HepG2 (cell line): ENCODE measurements around the gene PSD4. TPM values are rescaled to one million over a fixed set of nuclear protein-coding genes. Genes with fewer than 3 reads are reported as not detected.

ENCODE experiments used
- ATAC-seq: fragments of 200-7000 bp; cut with Tn5 transposase; 3 replicates; pipeline ENCODE4 v1.9.1; 2020; ENCODE audit warnings: mild to moderate bottlenecking, moderate library complexity
- BruUV-seq: library from RNA; stranded (reverse); fragments of 400-500 nt; replicated peaks from 2 replicates; lab custom pipeline; 2021; lab: Mats Ljungman, UMichigan
- CTCF ChIA-PET: fragments of 300-600 bp; formaldehyde crosslinking; extraction: SDS; loops from one replicate; lab custom pipeline; 2021; ENCODE audit warnings: low total read pairs, inconsistent platforms, low intra/inter-chr PET ratio; lab: Yijun Ruan, JAX
- POLR2A ChIA-PET: fragments of 350-600 bp; sonication (Branson Sonifier 250); formaldehyde crosslinking; loops from one replicate; lab custom pipeline; 2020; ENCODE audit warnings: antibody characterized with exemption, inconsistent platforms; lab: Yijun Ruan, JAX
- DNase-seq: peaks from one replicate; pipeline ENCODE4 v3.0.0-alpha.2; 2015; ENCODE audit warnings: low spot score
- FAIRE-seq: peaks from 3 replicates; lab custom pipeline; 2011; peaks lifted over from hg19 to GRCh38; lab: Jason Lieb, UNC
- H2AFZ ChIP-seq: one replicate; pipeline ENCODE4 v1.6.1; 2011; ENCODE audit warnings: low read length, inconsistent platforms
- H3K27ac ChIP-seq: fragments of 300-600 bp; 3 replicates; pipeline ENCODE4 v1.8.0; 2011; ENCODE audit warnings: mixed run types, mild to moderate bottlenecking, mixed read lengths, low read length, inconsistent platforms; ENCODE audit not compliant: insufficient read depth; ENCODE audit errors: extremely low read length
- H3K27me3 ChIP-seq, 2 experiments: fragments of 200-600 bp in 1 of 2; 2 replicates in 1 of 2; 3 replicates in 1 of 2; pipeline versions ENCODE4 v1.6.0 to v1.8.0; 2011; ENCODE audit warnings: low read length in 2 of 2, mild to moderate bottlenecking in 2 of 2, moderate library complexity in 2 of 2, inconsistent platforms in 1 of 2; ENCODE audit not compliant: insufficient read depth in 2 of 2, control insufficient read depth in 1 of 2
- H3K36me3 ChIP-seq, 2 experiments: fragments of 200-600 bp in 1 of 2; replicated peaks in 1 of 2; 2 replicates in 1 of 2; 3 replicates in 1 of 2; pipeline versions ENCODE4 v1.5.1 to v1.8.0; 2011; ENCODE audit warnings: low read length in 2 of 2, inconsistent platforms in 1 of 2; ENCODE audit not compliant: insufficient read depth in 2 of 2, control insufficient read depth in 1 of 2
- H3K4me1 ChIP-seq: 2 replicates; pipeline ENCODE4 v1.5.1; 2012; ENCODE audit warnings: low read length, inconsistent platforms; ENCODE audit not compliant: insufficient read depth
- H3K4me2 ChIP-seq: 2 replicates; pipeline ENCODE4 v1.6.0; 2011; ENCODE audit warnings: low read depth, low read length, inconsistent platforms
- H3K4me3 ChIP-seq, 3 experiments: fragments of 200-600 bp in 1 of 3; sonication (generic), shearing (Covaris generic) in 1 of 3; replicated peaks in 1 of 3; 2 replicates each; pipeline ENCODE4 v1.5.1; 2011 to 2016; ENCODE audit warnings: low read length in 3 of 3, inconsistent platforms in 2 of 3, low read depth in 2 of 3, mild to moderate bottlenecking in 2 of 3, control low read depth in 1 of 3, mixed read lengths in 1 of 3; ENCODE audit not compliant: insufficient read depth in 1 of 3
- H3K79me2 ChIP-seq: one replicate; pipeline ENCODE4 v1.6.1; 2011; ENCODE audit warnings: low read length, inconsistent platforms; ENCODE audit not compliant: insufficient read depth
- H3K9ac ChIP-seq: 2 replicates; pipeline ENCODE4 v1.6.0; 2011; ENCODE audit warnings: mild to moderate bottlenecking, low read depth, low read length, inconsistent platforms; ENCODE audit not compliant: insufficient read depth
- H3K9me3 ChIP-seq: 2 replicates; pipeline ENCODE4 v1.5.1; 2012; ENCODE audit warnings: mild to moderate bottlenecking, low read length
- H4K20me1 ChIP-seq: 2 replicates; pipeline ENCODE4 v1.6.0; 2011; ENCODE audit warnings: inconsistent platforms, mild to moderate bottlenecking, low read length, moderate library complexity; ENCODE audit not compliant: insufficient read depth
- ATF7-NPFF ChIP-seq: sonication (generic); formaldehyde crosslinking; IDR thresholded peaks from 2 replicates; pipeline ENCODE4 v1.8.1; 2023; ENCODE audit warnings: mild to moderate bottlenecking, low read depth, missing genetic modification reagents, moderate library complexity
- FOXO4 ChIP-seq: sonication (generic); formaldehyde crosslinking; conservative IDR thresholded peaks from 2 replicates; pipeline ENCODE4 v1.8.1; 2023; ENCODE audit warnings: missing genetic modification reagents
- HBP1 ChIP-seq: IDR thresholded peaks from 2 replicates; pipeline ENCODE4 v1.6.1; 2016; ENCODE audit warnings: low read depth, control low read depth
- HNF4G ChIP-seq, 2 experiments: sonication (generic) in 1 of 2; formaldehyde crosslinking in 1 of 2; IDR thresholded peaks; 2 replicates each; pipeline versions ENCODE4 v1.4.0 to v1.6.1; 2011 to 2020; ENCODE audit warnings: borderline replicate concordance in 2 of 2, low read depth in 2 of 2, mild to moderate bottlenecking in 2 of 2, low read length in 1 of 2, missing genetic modification reagents in 1 of 2, moderate library complexity in 1 of 2
- MTA1 ChIP-seq: sonication (generic); formaldehyde crosslinking; IDR thresholded peaks from 2 replicates; pipeline ENCODE4 v1.4.0; 2020; ENCODE audit warnings: missing genetic modification reagents, mild to moderate bottlenecking, borderline replicate concordance
- SMYD3 ChIP-seq: sonication (generic); formaldehyde crosslinking; IDR thresholded peaks from 2 replicates; pipeline ENCODE4 v1.8.1; 2023; ENCODE audit warnings: mild to moderate bottlenecking, missing genetic modification reagents
- TCF12 ChIP-seq, 2 experiments: fragments of 450-650 bp in 1 of 2; sonication (generic) in 1 of 2; formaldehyde crosslinking in 1 of 2; IDR thresholded peaks; 2 replicates each; pipeline versions ENCODE4 v1.6.1 to v1.8.0; 2017 to 2022; ENCODE audit warnings: antibody characterized with exemption in 1 of 2, mild to moderate bottlenecking in 1 of 2, missing genetic modification reagents in 1 of 2, moderate library complexity in 1 of 2
- ZNF687 ChIP-seq: sonication (generic); formaldehyde crosslinking; IDR thresholded peaks from 2 replicates; pipeline ENCODE4 v1.5.1; 2020; ENCODE audit warnings: mild to moderate bottlenecking, missing genetic modification reagents, moderate library complexity
- ZNF790 ChIP-seq: sonication (generic); formaldehyde crosslinking; IDR thresholded peaks from 2 replicates; pipeline ENCODE4 v1.8.0; 2022; ENCODE audit warnings: missing genetic modification reagents, mild to moderate bottlenecking, borderline replicate concordance
- WGBS: methylation state at CpG from one replicate; pipeline ENCODE4 v1.1.6; 2017; ENCODE audit warnings: low lambda C conversion rate; 5-methylcytosine and 5-hydroxymethylcytosine counted together
- in situ Hi-C: cut with HindIII; loops from 2 replicates; pipeline ENCODE4 v1.10.0; 2017; ENCODE audit warnings: low pct_unique_long_range_greater_than_20kb; ENCODE audit not compliant: extremely low pct_ligation_motif_present
- intact Hi-C: fragments of 100-400 bp; cut with micrococcal nuclease; formaldehyde crosslinking; loops from one replicate; pipeline ENCODE4 v1.10.0; 2022; ENCODE audit not compliant: unreplicated experiment
- polyA plus RNA-seq, 8 experiments: library from polyadenylated mRNA; depleted of rRNA in 3 of 8; stranded (reverse) in 7 of 8; unstranded in 1 of 8; fragments of >200 nt; fragmentation: Illumina TruSeq in 4 of 8; extraction: Trizol in 4 of 8; gene quantifications; 2 replicates each; pipeline versions ENCODE4 v1.2.1 to v1.2.3, GENCODE V29; 2011 to 2016; ENCODE audit warnings: low read depth in 4 of 8, missing spikeins in 1 of 8, mixed read lengths in 1 of 8; ENCODE audit not compliant: insufficient read depth in 1 of 8
- total RNA-seq, 5 experiments: library from RNA; depleted of rRNA; stranded (reverse); fragments of >200 nt; fragmentation: Illumina TruSeq; extraction: Trizol; gene quantifications; 2 replicates each; pipeline ENCODE4 v1.2.3, GENCODE V29; 2016; ENCODE audit warnings: low read depth in 1 of 5

The PSD4 gene
- total and polyA plus RNA-seq, 2 of the 13 experiments (the other 11 are each of a cell fraction or from before 2014, with no cell fraction given) = 5.8 to 9.4 TPM

GRCh38 chr2:113207021-113207420, 33.2 kb downstream of the PSD4 start:
- H2AFZ ChIP-seq = no peak overlapping the region
- peaks cover 65% of the 10 kb centered on the region for H3K4me1 ChIP-seq
- FAIRE-seq = no peak
- no TSS peak for BruUV-seq
- no peak for ATAC-seq
- H3K79me2 ChIP-seq = no peaks in the 10 kb centered on the region
- in situ Hi-C loops (loop anchor here (5.0 kb wide), 1 partner anchor 40 kb away; no protein-coding TSS in a partner anchor), intact Hi-C loops (no loop called here)
- H3K27me3 ChIP-seq = no peaks in the 10 kb centered on the region
- no peak overlapping the region for H3K9ac ChIP-seq
- no peak overlapping the region for H3K4me3 ChIP-seq
- no peak overlapping the region for H3K27ac ChIP-seq
- no peaks in the 10 kb centered on the region for H4K20me1 ChIP-seq
- no peaks in the 10 kb centered on the region for H3K36me3 ChIP-seq
- ChIA-PET CTCF (no interaction called here), POLR2A (no interaction called here)
- no peaks in the 10 kb centered on the region for H3K9me3 ChIP-seq
- WGBS = 69% methylated on average over 2 of the region's 2 CpGs
- H3K4me2 ChIP-seq = no peak overlapping the region
- TF ChIP-seq HNF4G (IDR thresholded peaks at IDR 0.05; ENCODE audit: borderline replicate concordance, low read depth, low read length) (no peak), HNF4G (CRISPR knock-in tag; IDR thresholded peaks at IDR 0.05; ENCODE audit: borderline replicate concordance, low read depth) (no peak), ZNF790 (CRISPR knock-in tag) (no peak), TCF12 (IDR thresholded peaks at IDR 0.05) (no peak), TCF12 (CRISPR knock-in tag; IDR thresholded peaks at IDR 0.05) (no peak)
- DNase-seq = no peak

GRCh38 chr2:113208396-113208795, 34.6 kb downstream of the PSD4 start:
- Histone ChIP-seq H3K9me3 (no peaks in the 10 kb centered on the region), H3K27ac (no peak overlapping the region), H3K79me2 (no peaks in the 10 kb centered on the region), H3K27me3 (no peaks in the 10 kb centered on the region), H2AFZ (no peak overlapping the region), H3K9ac (no peak overlapping the region), H3K36me3 (no peaks in the 10 kb centered on the region), H3K4me3 (no peak overlapping the region), H3K4me1 (peaks cover 66% of the 10 kb centered on the region), H3K4me2 (no peak overlapping the region), H4K20me1 (no peaks in the 10 kb centered on the region)
- ChIA-PET CTCF (no interaction called here), POLR2A (no interaction called here)
- in situ Hi-C loops (loop anchor here (5.0 kb wide), 1 partner anchor 39 kb away; no protein-coding TSS in a partner anchor), intact Hi-C loops (no loop called here)
- DNase-seq = no peak
- no peak for ATAC-seq
- TF ChIP-seq ATF7-NPFF (CRISPR knock-in tag) = no peak
- TF ChIP-seq FOXO4 (CRISPR knock-in tag) = no peak
- no peak for TF ChIP-seq HBP1 (CRISPR knock-in tag)
- TF ChIP-seq SMYD3 = no peak
- no peak for TF ChIP-seq ZNF687 (CRISPR knock-in tag)
- TF ChIP-seq MTA1 (CRISPR knock-in tag) = no peak
- no TSS peak for BruUV-seq
- FAIRE-seq = no peak
- WGBS = 61% methylated on average over 5 of the region's 5 CpGs
